Lung (tissue), 12 donors: ENCODE data around the gene STX11. TPM values are rescaled to one million over a fixed set of nuclear protein-coding genes. Genes with fewer than 3 reads are reported as not detected.

Experiments used
- ATAC-seq: fragments of 200-7000 bp; cut with Tn5 transposase; one replicate; pipeline ENCODE4 v1.9.1; 2020; ENCODE audit warnings: moderate number of reproducible peaks; ENCODE audit not compliant: insufficient read depth, low FRiP score
- DNase-seq, 3 donors: peaks; one replicate each; pipeline ENCODE4 v3.0.0-alpha.2; 2013 to 2017
- H3K27ac ChIP-seq, 2 donors: one replicate each; pipeline ENCODE4 v1.5.1; 2013; ENCODE audit warnings: mild to moderate bottlenecking in 2 of 2, moderate library complexity in 2 of 2, control low read depth in 1 of 2, inconsistent platforms in 1 of 2, low read depth in 1 of 2, low read length in 1 of 2
- H3K27me3 ChIP-seq, 3 donors: one replicate each; pipeline ENCODE4 v1.5.1; 2013; ENCODE audit warnings: low read length in 2 of 3; ENCODE audit not compliant: control insufficient read depth in 3 of 3, insufficient read depth in 3 of 3
- H3K36me3 ChIP-seq, 4 donors: one replicate each; pipeline ENCODE4 v1.5.1; 2013; ENCODE audit warnings: low read length in 4 of 4, mild to moderate bottlenecking in 1 of 4, moderate library complexity in 1 of 4; ENCODE audit not compliant: control insufficient read depth in 4 of 4, insufficient read depth in 4 of 4
- H3K4me1 ChIP-seq, 5 donors: one replicate each; pipeline ENCODE4 v1.5.1; 2013; ENCODE audit warnings: low read length in 5 of 5, mild to moderate bottlenecking in 2 of 5, moderate library complexity in 1 of 5; ENCODE audit not compliant: control insufficient read depth in 5 of 5, insufficient read depth in 5 of 5
- H3K4me3 ChIP-seq: one replicate; pipeline ENCODE4 v1.5.1; 2013; ENCODE audit warnings: mild to moderate bottlenecking, control low read depth, moderate library complexity
- H3K9ac ChIP-seq, 2 donors: one replicate each; pipeline ENCODE4 v1.5.1; 2013; ENCODE audit warnings: low read length in 2 of 2, control low read depth in 1 of 2; ENCODE audit not compliant: insufficient read depth in 1 of 2
- H3K9me3 ChIP-seq, 4 donors: one replicate each; pipeline ENCODE4 v1.5.1; 2013; ENCODE audit warnings: low read length in 3 of 4, mild to moderate bottlenecking in 1 of 4, moderate library complexity in 1 of 4; ENCODE audit not compliant: control insufficient read depth in 4 of 4, insufficient read depth in 3 of 4
- CTCF ChIP-seq: IDR thresholded peaks from 2 replicates; pipeline ENCODE4 v1.5.1; 2012; ENCODE audit warnings: mild to moderate bottlenecking; ENCODE audit errors: control extremely low read depth, extremely low read depth
- WGBS, 2 donors: extraction: QIAGEN DNeasy Blood & Tissue Kit; methylation state at CpG; one replicate each; pipeline ENCODE4 v1.1.7; 2013; 5-methylcytosine and 5-hydroxymethylcytosine counted together
- polyA plus RNA-seq, 2 donors: library from polyadenylated mRNA; stranded (reverse); fragments of 200-250 nt; gene quantifications; one replicate each; pipeline ENCODE4 v1.2.1, GENCODE V29; 2013
- total RNA-seq, 2 donors: library from RNA; depleted of rRNA in 1 of 2; stranded (reverse); fragments of >200 nt in 1 of 2; gene quantifications; one replicate each; pipeline ENCODE4 v1.2.1, GENCODE V29; 2014 to 2021
- donor health status: control.
- donor health status: control.
- donor health status: Bipolar disorder and iron deficiency.
- donor health status: healthy.
- donor health status: DM: yes; HTN: yes; CAD: no.

The STX11 gene
- total and polyA plus RNA-seq, 4 donors: 10.6 to 62.7 (median 35.7) TPM

- no peak overlapping the region for H3K9ac ChIP-seq
- H3K27ac ChIP-seq: no peak overlapping the region
- ATAC-seq: no peak
- WGBS, 2 donors: 74 to 83% methylated on average over 2 of the region's 2 CpGs
- H3K27me3 ChIP-seq: no peaks in the 10 kb centered on the region
- H3K9me3 ChIP-seq: no peaks in the 10 kb centered on the region
- DNase-seq: no peak
- no peak overlapping the region for H3K4me3 ChIP-seq
- TF ChIP-seq CTCF: no peak
- H3K36me3 ChIP-seq: no peaks in the 10 kb centered on the region
- H3K4me1 ChIP-seq: peaks cover 0 to 5% (median 0%) of the 10 kb centered on the region in 5 donors
Observed at GRCh38 chr6:144232832-144233230, 82.5 kb downstream of the STX11 start.

GRCh38 chr6:144234399-144234798 is 84.1 kb downstream of the STX11 start:
- no peaks in the 10 kb centered on the region for H3K36me3 ChIP-seq
- H3K9me3 ChIP-seq: no peaks in the 10 kb centered on the region
- ATAC-seq: no peak
- H3K9ac ChIP-seq: no peak overlapping the region
- no peak overlapping the region for H3K4me3 ChIP-seq
- no peak for TF ChIP-seq CTCF
- H3K27me3 ChIP-seq: no peaks in the 10 kb centered on the region
- H3K27ac ChIP-seq: no peak overlapping the region
- no peak for DNase-seq
- H3K4me1 ChIP-seq: peaks cover 0 to 5% (median 0%) of the 10 kb centered on the region in 5 donors
- WGBS, 2 donors: 93% methylated on average over 3 of the region's 3 CpGs

- Histone ChIP-seq H3K9ac (no peak overlapping the region), H3K27ac (no peak overlapping the region), H3K27me3 (no peaks in the 10 kb centered on the region), H3K4me3 (no peak overlapping the region), H3K36me3 (no peaks in the 10 kb centered on the region), H3K9me3 (no peaks in the 10 kb centered on the region), H3K4me1 (peaks cover 0 to 5% (median 0%) of the 10 kb centered on the region in 5 donors)
- TF ChIP-seq CTCF: no peak
- ATAC-seq: no peak
- 84 to 88% methylated on average over 4 of the region's 4 CpGs for WGBS, 2 donors
- DNase-seq: no peak
Observed at GRCh38 chr6:144234935-144235334, 84.6 kb downstream of the STX11 start.

Other genes with a start within 250 kb of the STX11 start
- gene PLAGL1, start 142.3 kb upstream of the STX11 start, total RNA-seq: 10 to 100 TPM; 30.1 to 86.9 TPM
- gene PLAGL1, start 142.3 kb upstream of the STX11 start, polyA plus RNA-seq: 10 to 100 TPM; 15.5 to 29.2 TPM
- 100 to 1,000 TPM in 1 of 2 donors, 10 to 100 TPM in 1; 36.3 to 155 TPM for gene SF3B5, start 54.9 kb upstream of the STX11 start, total RNA-seq
- gene SF3B5, start 54.9 kb upstream of the STX11 start, polyA plus RNA-seq: 100 to 1,000 TPM; 170 to 251 TPM
- gene UTRN, start 134.8 kb downstream of the STX11 start, total RNA-seq: 100 to 1,000 TPM; 207 to 489 TPM
- gene UTRN, start 134.8 kb downstream of the STX11 start, polyA plus RNA-seq: 10 to 100 TPM; 24.6 to 38.7 TPM